Tibial nerve (tissue), 4 donors: ENCODE results near the gene BLZF1. TPM values are rescaled to one million over a fixed set of nuclear protein-coding genes. Genes with fewer than 3 reads are reported as not detected.

ENCODE experiments used
- DNase-seq, 2 donors: peaks; one replicate each; pipeline ENCODE4 v3.0.0-alpha.2; 2019; ENCODE audit warnings: low spot score in 2 of 2
- H3K27ac ChIP-seq, 4 donors: fragments of 200-600 bp; sonication (generic) in 3 of 4; one replicate each; pipeline ENCODE4 v1.5.1; 2017 to 2019; ENCODE audit warnings: mild to moderate bottlenecking in 1 of 4
- H3K27me3 ChIP-seq, 2 donors: fragments of 200-600 bp; sonication (generic) in 1 of 2; one replicate each; pipeline versions ENCODE4 v1.5.1 to v1.6.0; 2017 to 2019
- H3K36me3 ChIP-seq, 3 donors: fragments of 200-600 bp; sonication (generic); one replicate each; pipeline ENCODE4 v1.5.1; 2018 to 2019
- H3K4me1 ChIP-seq, 4 donors: fragments of 200-600 bp; sonication (generic) in 3 of 4; one replicate each; pipeline ENCODE4 v1.5.1; 2017 to 2019
- H3K4me3 ChIP-seq, 4 donors: fragments of 200-600 bp; sonication (generic) in 3 of 4; one replicate each; pipeline ENCODE4 v1.5.1; 2017 to 2019; ENCODE audit warnings: mild to moderate bottlenecking in 1 of 4, moderate library complexity in 1 of 4
- H3K9me3 ChIP-seq, 4 donors: fragments of 200-600 bp; sonication (generic) in 3 of 4; one replicate each; pipeline ENCODE4 v1.5.1; 2017 to 2019
- CTCF ChIP-seq, 5 experiments: fragments of 200-600 bp in 3 of 5; fragments of 450-650 bp in 2 of 5; sonication (generic) in 3 of 5; IDR thresholded peaks; one replicate each; pipeline ENCODE4 v1.5.1; 2016 to 2019; ENCODE audit warnings: antibody characterized with exemption in 5 of 5, mild to moderate bottlenecking in 3 of 5, moderate library complexity in 2 of 5
- EP300 ChIP-seq, 2 donors: sonication (generic); formaldehyde crosslinking; IDR thresholded peaks; one replicate each; pipeline ENCODE4 v1.6.1; 2017; ENCODE audit warnings: antibody characterized with exemption in 2 of 2, mild to moderate bottlenecking in 1 of 2
- POLR2A ChIP-seq, 2 donors: fragments of 450-650 bp; IDR thresholded peaks; one replicate each; pipeline ENCODE4 v1.6.1; 2017; ENCODE audit warnings: antibody characterized with exemption in 2 of 2, mild to moderate bottlenecking in 2 of 2, moderate library complexity in 2 of 2
- WGBS, 2 donors: methylation state at CpG; one replicate each; pipeline ENCODE4 v1.1.5; 2018; 5-methylcytosine and 5-hydroxymethylcytosine counted together
- total RNA-seq, 4 donors: library from RNA; depleted of rRNA; stranded (reverse); fragments of >200 nt; gene quantifications; one replicate each; pipeline ENCODE4 v1.1.0, GENCODE V29; 2016

BLZF1 gene
- total RNA-seq, 4 donors from 2014 or later = 17.8 to 36.0 (median 29.4) TPM

- 73 to 74% methylated on average over 1 of the region's 1 CpG for WGBS, 2 donors
- H3K4me3 ChIP-seq = no peak overlapping the region
- no peaks in the 10 kb centered on the region for H3K9me3 ChIP-seq
- H3K4me1 ChIP-seq = peaks cover 0 to 47% (median 8%) of the 10 kb centered on the region in 4 donors
- no peak for DNase-seq
- H3K27me3 ChIP-seq = no peaks in the 10 kb centered on the region
- no peak overlapping the region for H3K27ac ChIP-seq
- H3K36me3 ChIP-seq = peaks cover 0 to 47% (median 4%) of the 10 kb centered on the region in 3 donors
- TF ChIP-seq CTCF (IDR thresholded peaks at IDR 0.05) (no peak), EP300 (IDR thresholded peaks at IDR 0.05) (no peak), POLR2A (IDR thresholded peaks at IDR 0.05) (no peak)
Measured at GRCh38 chr1:169371404-169371803, 3.4 kb downstream of the BLZF1 start.

DNA sequence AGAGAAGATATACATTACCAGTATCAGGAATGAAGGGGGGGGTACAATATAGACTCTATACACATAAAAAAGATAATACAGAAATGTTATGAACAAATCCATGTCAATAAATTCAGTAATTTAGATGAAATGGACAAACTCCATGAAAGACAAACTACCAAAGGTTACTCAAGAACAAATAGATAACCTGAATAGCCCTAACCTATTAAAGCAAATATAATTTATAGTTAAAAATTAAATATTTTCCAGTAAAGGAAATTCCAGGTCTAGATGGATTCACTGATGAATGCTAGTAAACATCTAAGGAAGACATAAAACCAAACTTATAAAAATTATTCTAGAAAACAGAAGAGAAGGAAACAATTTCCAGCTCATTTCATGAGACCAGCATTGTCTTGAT, 13.2 kb downstream of the BLZF1 start:
- no peak overlapping the region for H3K4me3 ChIP-seq
- no peak for DNase-seq
- no peaks in the 10 kb centered on the region for H3K27me3 ChIP-seq
- peaks cover 0 to 86% (median 0%) of the 10 kb centered on the region in 3 donors for H3K36me3 ChIP-seq
- H3K4me1 ChIP-seq = no peaks in the 10 kb centered on the region
- no peak overlapping the region for H3K27ac ChIP-seq
- TF ChIP-seq CTCF (IDR thresholded peaks at IDR 0.05) (no peak), EP300 (IDR thresholded peaks at IDR 0.05) (no peak), POLR2A (IDR thresholded peaks at IDR 0.05) (no peak)
- no peaks in the 10 kb centered on the region for H3K9me3 ChIP-seq

DNA sequence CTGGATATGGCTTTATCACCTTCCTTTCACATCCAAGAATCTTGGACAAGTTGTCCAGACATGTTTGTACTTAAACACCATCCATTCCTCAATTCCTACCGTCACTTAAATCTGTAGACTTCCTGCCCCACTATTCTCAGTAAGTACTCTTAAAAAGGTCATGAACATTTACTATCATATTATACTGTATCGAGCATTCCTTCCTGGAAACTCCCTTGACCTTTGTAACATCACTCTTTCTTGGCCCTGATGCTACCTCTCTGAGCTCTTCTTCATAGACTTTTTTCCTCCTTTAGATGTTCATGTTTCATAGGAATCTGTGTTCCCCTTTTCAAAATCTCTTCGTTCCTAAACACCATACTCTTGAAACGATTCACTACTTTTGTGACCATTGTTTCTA, 15.5 kb downstream of the BLZF1 start:
- whole genome bisulfite sequencing, 2 donors = 78 to 83% methylated on average over 4 of the region's 4 CpGs
- Histone ChIP-seq H3K27ac (no peak overlapping the region), H3K4me1 (no peaks in the 10 kb centered on the region), H3K9me3 (no peaks in the 10 kb centered on the region), H3K4me3 (no peak overlapping the region), H3K36me3 (peaks cover 0 to 85% (median 0%) of the 10 kb centered on the region in 3 donors), H3K27me3 (no peaks in the 10 kb centered on the region)
- no peak for TF ChIP-seq EP300 (IDR thresholded peaks at IDR 0.05)
- no peak for TF ChIP-seq CTCF (IDR thresholded peaks at IDR 0.05)
- no peak for TF ChIP-seq POLR2A (IDR thresholded peaks at IDR 0.05)
- DNase-seq = no peak

- no peaks in the 10 kb centered on the region for H3K27me3 ChIP-seq
Measured at GRCh38 chr1:169387399-169387798, 19.4 kb downstream of the BLZF1 start.

DNA sequence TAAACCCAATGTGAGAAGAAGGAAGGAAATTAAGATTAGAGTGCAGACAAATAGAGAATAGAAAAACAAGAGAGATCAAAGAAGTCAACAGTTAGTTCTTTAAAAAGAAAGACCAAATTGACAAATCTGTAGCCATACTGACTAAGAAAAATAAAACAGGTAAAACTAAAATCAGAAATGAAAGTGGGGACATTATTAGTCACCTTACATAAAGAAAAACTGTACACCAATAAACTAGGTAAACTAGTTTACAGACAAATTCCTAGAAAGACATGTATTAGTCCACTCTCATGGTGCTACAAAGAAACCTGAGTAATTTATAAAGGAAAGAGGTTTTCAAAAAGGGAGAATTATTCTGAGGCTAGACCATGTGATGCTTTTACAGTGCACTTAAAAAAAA, 22.3 kb downstream of the BLZF1 start:
- H3K27ac ChIP-seq = no peak overlapping the region
- no peak overlapping the region for H3K4me3 ChIP-seq
- TF ChIP-seq CTCF (IDR thresholded peaks at IDR 0.05) (no peak), EP300 (IDR thresholded peaks at IDR 0.05) (no peak), POLR2A (IDR thresholded peaks at IDR 0.05) (no peak)
- H3K9me3 ChIP-seq = no peaks in the 10 kb centered on the region
- no peaks in the 10 kb centered on the region for H3K4me1 ChIP-seq
- DNase-seq = no peak
- peaks cover 0 to 98% (median 0%) of the 10 kb centered on the region in 3 donors for H3K36me3 ChIP-seq
- no peaks in the 10 kb centered on the region for H3K27me3 ChIP-seq

More at GRCh38 chr1:169387399-169387798, 19.4 kb downstream of the BLZF1 start:
- TF ChIP-seq CTCF (IDR thresholded peaks at IDR 0.05) = no peak
- H3K9me3 ChIP-seq = no peaks in the 10 kb centered on the region
- H3K4me3 ChIP-seq = no peak overlapping the region
- H3K27ac ChIP-seq = no peak overlapping the region
- DNase-seq = no peak
- H3K4me1 ChIP-seq = no peaks in the 10 kb centered on the region
- peaks cover 0 to 98% (median 0%) of the 10 kb centered on the region in 3 donors for H3K36me3 ChIP-seq
